ENCODE results near the gene GPD2. TPM values are rescaled to one million over a fixed set of nuclear protein-coding genes. Genes with fewer than 3 reads are reported as not detected.
A peak's percentile ranks its signal among the peaks of the same experiment; 100 is the strongest.

Gene GPD2
- total RNA-seq, 1 donor from 2014 or later = 17.2 TPM

DNA sequence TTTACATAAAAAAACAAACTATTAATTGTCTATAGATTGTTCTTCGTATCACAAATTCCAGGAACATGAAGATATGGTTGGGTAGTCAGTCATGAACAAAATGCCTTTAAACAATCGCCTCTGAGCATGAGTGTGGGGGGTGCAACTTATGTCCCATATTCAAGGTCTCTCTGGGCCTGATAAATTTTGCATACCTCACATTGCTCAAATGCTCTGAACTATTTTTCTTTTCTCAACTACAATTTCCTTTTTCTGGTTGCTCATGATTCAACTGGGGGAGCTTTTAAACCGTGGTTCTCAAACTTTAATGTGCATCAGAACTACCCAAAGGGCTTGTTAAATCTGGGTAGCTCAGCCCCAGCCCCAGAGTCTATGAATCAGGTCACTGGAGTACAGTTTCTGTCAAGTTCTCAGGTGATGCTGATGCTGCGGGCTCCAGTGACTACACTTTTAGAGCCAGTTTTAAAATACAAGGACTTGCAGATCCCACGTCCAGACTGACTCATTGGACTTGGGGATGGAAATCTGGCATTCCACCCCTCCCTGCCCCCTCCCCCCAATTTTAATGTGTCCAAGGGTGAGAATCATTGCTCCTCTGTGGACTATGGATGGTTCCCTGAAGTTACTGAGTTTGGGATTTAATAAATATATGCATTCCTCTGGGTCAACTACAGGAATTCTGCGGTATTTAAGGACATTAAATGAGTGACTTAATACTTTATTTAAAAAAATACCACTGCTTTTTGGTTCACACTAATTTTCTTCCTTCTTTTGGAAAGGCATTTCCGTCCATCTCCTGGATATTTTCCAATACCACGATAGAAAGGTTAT, 1.5 kb upstream of the GPD2 start:
- Histone ChIP-seq H3K27ac (ENCODE audit: low read depth, low read length) (peak overlapping the region; percentile 96), H3K4me3 (ENCODE audit: low read length in 3 of 3) (peak overlapping the region; percentile 85 to 91 (median 90)), H3K4me1 (ENCODE audit: control insufficient read depth in 3 of 3, insufficient read depth in 3 of 3, low read length in 3 of 3) (peaks cover 28 to 42% (median 37%) of the 10 kb centered on the region in 3 donors), H3K9me3 (ENCODE audit: control insufficient read depth in 3 of 3, low read length in 3 of 3) (no peaks in the 10 kb centered on the region), H3K9ac (ENCODE audit: low read depth in 1 of 3, low read length in 3 of 3) (peak overlapping the region; percentile 92 to 94 (median 94)), H3K36me3 (ENCODE audit: control insufficient read depth in 3 of 3, insufficient read depth in 3 of 3, low read length in 3 of 3) (no peaks in the 10 kb centered on the region), H3K27me3 (ENCODE audit: control insufficient read depth in 3 of 3, insufficient read depth in 3 of 3, low read length in 3 of 3) (no peaks in the 10 kb centered on the region)

GRCh38 chr2:156435396-156435717, 822 bp upstream of the GPD2 start:
- peak overlapping the region; percentile 96 for H3K27ac ChIP-seq (ENCODE audit: low read depth, low read length)
- H3K27me3 ChIP-seq (ENCODE audit: control insufficient read depth in 3 of 3, insufficient read depth in 3 of 3, low read length in 3 of 3) = no peaks in the 10 kb centered on the region
- H3K4me1 ChIP-seq (ENCODE audit: control insufficient read depth in 3 of 3, insufficient read depth in 3 of 3, low read length in 3 of 3) = peaks cover 28 to 37% (median 34%) of the 10 kb centered on the region in 3 donors
- H3K9me3 ChIP-seq (ENCODE audit: control insufficient read depth in 3 of 3, low read length in 3 of 3) = no peaks in the 10 kb centered on the region
- H3K4me3 ChIP-seq (ENCODE audit: low read length in 3 of 3) = peak overlapping the region; percentile 85 to 91 (median 90)
- H3K9ac ChIP-seq (ENCODE audit: low read depth in 1 of 3, low read length in 3 of 3) = peak overlapping the region; percentile 92 to 94 (median 94)
- H3K36me3 ChIP-seq (ENCODE audit: control insufficient read depth in 3 of 3, insufficient read depth in 3 of 3, low read length in 3 of 3) = no peaks in the 10 kb centered on the region

- peaks cover 25 to 31% (median 26%) of the 10 kb centered on the region in 3 donors for H3K4me1 ChIP-seq (ENCODE audit: control insufficient read depth in 3 of 3, insufficient read depth in 3 of 3, low read length in 3 of 3)
- H3K4me3 ChIP-seq (ENCODE audit: low read length in 3 of 3) = peak overlapping the region; percentile 85 to 91 (median 90)
- peak overlapping the region; percentile 96 for H3K27ac ChIP-seq (ENCODE audit: low read depth, low read length)
- no peaks in the 10 kb centered on the region for H3K36me3 ChIP-seq (ENCODE audit: control insufficient read depth in 3 of 3, insufficient read depth in 3 of 3, low read length in 3 of 3)
- no peaks in the 10 kb centered on the region for H3K9me3 ChIP-seq (ENCODE audit: control insufficient read depth in 3 of 3, low read length in 3 of 3)
- H3K27me3 ChIP-seq (ENCODE audit: control insufficient read depth in 3 of 3, insufficient read depth in 3 of 3, low read length in 3 of 3) = no peaks in the 10 kb centered on the region
- peak overlapping the region; percentile 92 to 94 (median 94) for H3K9ac ChIP-seq (ENCODE audit: low read depth in 1 of 3, low read length in 3 of 3)
Measured at GRCh38 chr2:156436497-156437085, 412 bp downstream of the GPD2 start.

DNA sequence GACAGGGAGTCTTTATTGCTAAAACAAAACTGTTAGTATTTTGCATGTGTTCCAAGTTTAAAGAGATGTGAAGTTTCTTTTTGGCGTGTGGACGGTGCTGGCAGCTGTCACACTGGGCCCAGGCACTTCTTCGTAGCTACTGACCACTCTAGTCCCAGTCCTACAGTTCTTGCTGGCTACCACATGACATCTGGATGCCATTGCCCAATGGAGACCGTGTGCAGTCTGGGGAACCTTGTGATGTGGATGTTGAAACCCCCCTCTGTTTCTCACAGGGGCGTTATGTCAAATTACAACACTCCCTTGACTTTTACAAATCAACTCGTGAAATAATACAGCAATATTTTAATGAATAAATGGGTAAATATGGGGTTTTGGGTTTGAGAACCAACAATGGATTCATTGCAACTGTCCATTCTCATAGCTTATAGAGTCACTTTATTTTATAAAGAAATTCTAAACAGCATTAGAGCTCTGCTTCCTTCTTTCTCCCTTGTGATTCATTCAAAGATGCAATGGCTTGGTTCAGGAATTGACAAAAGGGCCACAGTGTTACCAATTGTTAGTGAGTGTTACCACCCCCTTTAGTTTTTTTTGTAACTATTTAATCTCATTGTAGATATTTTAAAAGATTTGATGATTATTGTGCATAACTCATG, 1.2 kb downstream of the GPD2 start:
- H3K27ac ChIP-seq (ENCODE audit: low read depth, low read length) = peak overlapping the region; percentile 96
- H3K9ac ChIP-seq (ENCODE audit: low read depth in 1 of 3, low read length in 3 of 3) = peak overlapping the region; percentile 92 to 94 (median 94)
- no peaks in the 10 kb centered on the region for H3K9me3 ChIP-seq (ENCODE audit: control insufficient read depth in 3 of 3, low read length in 3 of 3)
- no peaks in the 10 kb centered on the region for H3K36me3 ChIP-seq (ENCODE audit: control insufficient read depth in 3 of 3, insufficient read depth in 3 of 3, low read length in 3 of 3)
- H3K27me3 ChIP-seq (ENCODE audit: control insufficient read depth in 3 of 3, insufficient read depth in 3 of 3, low read length in 3 of 3) = no peaks in the 10 kb centered on the region
- H3K4me1 ChIP-seq (ENCODE audit: control insufficient read depth in 3 of 3, insufficient read depth in 3 of 3, low read length in 3 of 3) = peaks cover 25 to 31% (median 26%) of the 10 kb centered on the region in 3 donors
- peak overlapping the region; percentile 85 to 91 (median 90) for H3K4me3 ChIP-seq (ENCODE audit: low read length in 3 of 3)

- H3K27me3 ChIP-seq (ENCODE audit: control insufficient read depth in 3 of 3, insufficient read depth in 3 of 3, low read length in 3 of 3) = no peaks in the 10 kb centered on the region
- H3K27ac ChIP-seq (ENCODE audit: low read depth, low read length) = no peak overlapping the region
- peak overlapping the region in 1 of 3 donors; percentile 5 for H3K9ac ChIP-seq (ENCODE audit: low read depth in 1 of 3, low read length in 3 of 3)
- H3K4me1 ChIP-seq (ENCODE audit: control insufficient read depth in 3 of 3, insufficient read depth in 3 of 3, low read length in 3 of 3) = peaks cover 25 to 31% (median 26%) of the 10 kb centered on the region in 3 donors
- H3K4me3 ChIP-seq (ENCODE audit: low read length in 3 of 3) = peak overlapping the region in 2 of 3 donors; percentile 90 to 91
- no peaks in the 10 kb centered on the region for H3K9me3 ChIP-seq (ENCODE audit: control insufficient read depth in 3 of 3, low read length in 3 of 3)
- no peaks in the 10 kb centered on the region for H3K36me3 ChIP-seq (ENCODE audit: control insufficient read depth in 3 of 3, insufficient read depth in 3 of 3, low read length in 3 of 3)
Measured at GRCh38 chr2:156437931-156438410, 1.8 kb downstream of the GPD2 start.

GRCh38 chr2:156443089-156443488, 6.9 kb downstream of the GPD2 start:
- H3K27me3 ChIP-seq (ENCODE audit: control insufficient read depth in 3 of 3, insufficient read depth in 3 of 3, low read length in 3 of 3) = no peaks in the 10 kb centered on the region
- no peak overlapping the region for H3K9ac ChIP-seq (ENCODE audit: low read depth in 1 of 3, low read length in 3 of 3)
- no peaks in the 10 kb centered on the region for H3K9me3 ChIP-seq (ENCODE audit: control insufficient read depth in 3 of 3, low read length in 3 of 3)
- H3K36me3 ChIP-seq (ENCODE audit: control insufficient read depth in 3 of 3, insufficient read depth in 3 of 3, low read length in 3 of 3) = no peaks in the 10 kb centered on the region
- H3K4me3 ChIP-seq (ENCODE audit: low read length in 3 of 3) = no peak overlapping the region
- H3K27ac ChIP-seq (ENCODE audit: low read depth, low read length) = no peak overlapping the region
- peaks cover 2 to 15% (median 12%) of the 10 kb centered on the region in 3 donors for H3K4me1 ChIP-seq (ENCODE audit: control insufficient read depth in 3 of 3, insufficient read depth in 3 of 3, low read length in 3 of 3)

DNA sequence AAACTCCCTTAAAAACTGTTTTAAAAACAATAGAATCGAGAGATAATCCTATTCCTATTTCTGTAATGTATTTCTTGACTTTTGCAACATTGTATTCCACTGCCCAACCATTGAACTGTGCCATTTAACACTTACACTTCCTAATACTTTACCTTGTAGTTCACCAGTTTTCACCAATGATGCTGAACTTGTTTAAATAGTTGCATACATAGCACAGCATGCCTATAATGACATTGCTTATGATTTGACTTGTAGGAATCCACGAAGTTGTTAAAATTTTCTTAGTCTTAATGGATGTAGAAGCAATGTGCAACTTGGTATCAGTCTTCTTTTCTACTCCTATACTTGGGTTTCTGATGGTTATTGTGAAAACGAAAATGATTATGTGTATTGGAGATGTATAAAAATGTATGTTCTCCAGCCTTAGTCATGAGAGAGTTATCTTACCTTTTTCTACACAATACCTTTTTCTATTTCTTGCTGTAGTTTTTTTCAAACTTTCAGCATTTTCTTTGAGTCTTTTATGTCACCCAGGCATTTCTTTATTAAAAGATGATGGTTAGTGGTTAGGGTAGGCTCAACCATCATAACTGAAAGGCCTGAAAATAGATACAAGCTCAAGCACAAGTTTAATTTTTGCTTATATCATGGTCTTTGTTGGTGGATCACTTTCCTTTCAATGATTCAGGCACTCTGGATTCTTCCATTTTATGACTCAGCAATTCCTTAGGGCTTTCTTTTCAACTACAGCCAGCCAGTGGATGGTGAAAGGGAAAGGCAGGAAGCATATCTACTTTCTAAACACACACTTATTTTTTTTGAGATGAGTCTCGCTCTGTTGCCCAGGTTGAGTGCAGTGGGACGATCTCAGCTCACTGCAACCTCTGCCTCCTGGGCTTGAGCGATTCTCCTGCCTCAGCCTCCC, 9.4 kb downstream of the GPD2 start:
- no peaks in the 10 kb centered on the region for H3K36me3 ChIP-seq (ENCODE audit: control insufficient read depth in 3 of 3, insufficient read depth in 3 of 3, low read length in 3 of 3)
- H3K9ac ChIP-seq (ENCODE audit: low read depth in 1 of 3, low read length in 3 of 3) = no peak overlapping the region
- no peak overlapping the region for H3K4me3 ChIP-seq (ENCODE audit: low read length in 3 of 3)
- no peaks in the 10 kb centered on the region for H3K9me3 ChIP-seq (ENCODE audit: control insufficient read depth in 3 of 3, low read length in 3 of 3)
- H3K4me1 ChIP-seq (ENCODE audit: control insufficient read depth in 3 of 3, insufficient read depth in 3 of 3, low read length in 3 of 3) = peaks cover 0 to 12% (median 7%) of the 10 kb centered on the region in 3 donors
- H3K27ac ChIP-seq (ENCODE audit: low read depth, low read length) = peak overlapping the region; percentile 23
- H3K27me3 ChIP-seq (ENCODE audit: control insufficient read depth in 3 of 3, insufficient read depth in 3 of 3, low read length in 3 of 3) = no peaks in the 10 kb centered on the region

DNA sequence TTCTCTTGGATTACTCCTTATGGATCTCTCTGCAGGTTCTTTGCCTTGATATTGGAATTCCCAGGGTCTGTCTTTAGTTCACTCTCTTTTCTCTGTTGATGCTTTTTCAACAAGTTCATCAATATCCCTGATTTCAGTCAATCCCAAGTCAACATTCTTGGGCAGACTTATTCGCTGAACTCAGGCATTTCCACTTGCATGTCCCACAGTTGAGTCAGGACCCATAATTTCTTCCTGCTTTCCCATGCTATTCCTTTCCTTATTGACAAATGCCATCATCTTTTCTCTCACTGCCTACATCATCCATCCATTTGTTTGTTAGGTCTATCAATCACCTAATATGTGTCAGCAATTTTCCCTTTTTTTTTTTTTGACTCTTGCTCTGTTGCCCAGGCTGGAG, 11.6 kb downstream of the GPD2 start:
- Histone ChIP-seq H3K27me3 (ENCODE audit: control insufficient read depth in 3 of 3, insufficient read depth in 3 of 3, low read length in 3 of 3) (no peaks in the 10 kb centered on the region), H3K9me3 (ENCODE audit: control insufficient read depth in 3 of 3, low read length in 3 of 3) (no peaks in the 10 kb centered on the region), H3K9ac (ENCODE audit: low read depth in 1 of 3, low read length in 3 of 3) (no peak overlapping the region), H3K36me3 (ENCODE audit: control insufficient read depth in 3 of 3, insufficient read depth in 3 of 3, low read length in 3 of 3) (no peaks in the 10 kb centered on the region), H3K27ac (ENCODE audit: low read depth, low read length) (no peak overlapping the region), H3K4me3 (ENCODE audit: low read length in 3 of 3) (no peak overlapping the region), H3K4me1 (ENCODE audit: control insufficient read depth in 3 of 3, insufficient read depth in 3 of 3, low read length in 3 of 3) (peaks cover 0 to 12% (median 7%) of the 10 kb centered on the region in 3 donors)

- H3K4me3 ChIP-seq (ENCODE audit: low read length in 3 of 3) = no peak overlapping the region
- no peaks in the 10 kb centered on the region for H3K36me3 ChIP-seq (ENCODE audit: control insufficient read depth in 3 of 3, insufficient read depth in 3 of 3, low read length in 3 of 3)
- peaks cover 0 to 12% (median 7%) of the 10 kb centered on the region in 3 donors for H3K4me1 ChIP-seq (ENCODE audit: control insufficient read depth in 3 of 3, insufficient read depth in 3 of 3, low read length in 3 of 3)
- H3K27me3 ChIP-seq (ENCODE audit: control insufficient read depth in 3 of 3, insufficient read depth in 3 of 3, low read length in 3 of 3) = no peaks in the 10 kb centered on the region
- H3K9ac ChIP-seq (ENCODE audit: low read depth in 1 of 3, low read length in 3 of 3) = no peak overlapping the region
- no peaks in the 10 kb centered on the region for H3K9me3 ChIP-seq (ENCODE audit: control insufficient read depth in 3 of 3, low read length in 3 of 3)
- H3K27ac ChIP-seq (ENCODE audit: low read depth, low read length) = no peak overlapping the region
Measured at GRCh38 chr2:156448766-156449165, 12.6 kb downstream of the GPD2 start.

All from skeletal muscle tissue (tissue), 4 donors.